Smooth muscle cell of the pulmonary artery (primary cell): ENCODE results near the gene FOXR1. TPM values are rescaled to one million over a fixed set of nuclear protein-coding genes. Genes with fewer than 3 reads are reported as not detected.

Source experiments
- total RNA-seq: library from RNA; depleted of rRNA; stranded (reverse); fragments of >200 nt; gene quantifications from 2 replicates; pipeline ENCODE4 v1.2.3, GENCODE V29; 2014

FOXR1 gene, protein sequence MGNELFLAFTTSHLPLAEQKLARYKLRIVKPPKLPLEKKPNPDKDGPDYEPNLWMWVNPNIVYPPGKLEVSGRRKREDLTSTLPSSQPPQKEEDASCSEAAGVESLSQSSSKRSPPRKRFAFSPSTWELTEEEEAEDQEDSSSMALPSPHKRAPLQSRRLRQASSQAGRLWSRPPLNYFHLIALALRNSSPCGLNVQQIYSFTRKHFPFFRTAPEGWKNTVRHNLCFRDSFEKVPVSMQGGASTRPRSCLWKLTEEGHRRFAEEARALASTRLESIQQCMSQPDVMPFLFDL
- not detected in 2 replicates for total RNA-seq

DNA sequence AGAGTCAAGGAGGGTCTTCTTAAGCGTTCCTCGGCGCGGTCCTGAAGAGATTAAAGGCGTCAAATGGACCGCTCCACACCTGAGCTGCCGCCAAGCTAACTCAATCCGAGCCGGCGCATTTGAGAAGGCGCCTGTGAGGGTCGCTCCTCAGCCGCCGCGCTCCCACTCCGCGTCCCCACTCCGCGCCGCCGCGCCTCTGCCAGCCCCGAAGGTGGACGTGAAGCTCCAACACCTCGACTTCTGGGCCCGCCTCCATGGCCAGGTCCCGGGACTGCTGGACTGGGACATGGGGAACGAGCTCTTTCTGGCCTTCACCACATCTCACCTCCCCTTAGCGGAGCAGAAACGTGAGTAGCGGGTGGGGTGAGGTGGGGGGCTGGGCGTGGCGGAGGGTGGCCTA lies at the start of gene FOXR1:
Gene FOXR1, plus strand, starts transcription at position 116 of the 400 bp plus-strand sequence. Its CDS starts 171 bp downstream, at position 287.

DNA sequence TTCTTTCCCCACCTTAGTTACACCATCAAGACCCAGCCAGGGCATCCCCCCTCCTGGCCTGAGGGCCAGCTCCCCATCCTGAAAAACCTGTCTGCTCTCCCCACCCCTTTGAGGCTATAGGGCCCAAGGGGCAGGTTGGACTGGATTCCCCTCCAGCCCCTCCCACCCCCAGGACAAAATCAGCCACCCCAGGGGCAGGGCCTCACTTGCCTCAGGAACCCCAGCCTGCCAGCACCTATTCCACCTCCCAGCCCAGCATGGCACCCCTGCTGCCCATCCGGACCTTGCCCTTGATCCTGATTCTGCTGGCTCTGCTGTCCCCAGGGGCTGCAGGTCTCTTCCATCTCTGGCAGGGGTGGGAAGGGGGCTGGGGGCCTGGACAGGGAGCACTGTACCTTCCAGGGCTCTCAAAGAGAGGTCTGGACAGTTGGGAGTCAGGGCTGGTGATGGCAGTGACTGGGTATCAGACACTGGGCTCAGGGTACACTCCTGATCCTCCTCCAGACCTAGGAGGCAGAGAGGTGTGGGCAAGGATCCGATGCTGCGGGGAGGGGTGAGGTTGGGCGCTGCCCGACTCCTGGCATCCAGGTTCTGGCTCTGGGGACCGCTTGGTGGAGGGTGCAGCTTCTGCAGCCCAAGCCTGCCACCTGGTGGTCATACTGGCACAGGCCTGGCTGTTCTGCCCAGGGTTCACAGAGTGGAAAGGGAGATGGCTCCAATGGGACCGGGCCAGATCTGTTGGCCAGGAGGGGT lies 15.3 kb upstream of the FOXR1 start, which contains the start of gene UPK2:
Gene UPK2, plus strand, starts transcription at position 205 of the 753 bp plus-strand sequence. Its CDS starts 53 bp downstream, at position 258.

DNA sequence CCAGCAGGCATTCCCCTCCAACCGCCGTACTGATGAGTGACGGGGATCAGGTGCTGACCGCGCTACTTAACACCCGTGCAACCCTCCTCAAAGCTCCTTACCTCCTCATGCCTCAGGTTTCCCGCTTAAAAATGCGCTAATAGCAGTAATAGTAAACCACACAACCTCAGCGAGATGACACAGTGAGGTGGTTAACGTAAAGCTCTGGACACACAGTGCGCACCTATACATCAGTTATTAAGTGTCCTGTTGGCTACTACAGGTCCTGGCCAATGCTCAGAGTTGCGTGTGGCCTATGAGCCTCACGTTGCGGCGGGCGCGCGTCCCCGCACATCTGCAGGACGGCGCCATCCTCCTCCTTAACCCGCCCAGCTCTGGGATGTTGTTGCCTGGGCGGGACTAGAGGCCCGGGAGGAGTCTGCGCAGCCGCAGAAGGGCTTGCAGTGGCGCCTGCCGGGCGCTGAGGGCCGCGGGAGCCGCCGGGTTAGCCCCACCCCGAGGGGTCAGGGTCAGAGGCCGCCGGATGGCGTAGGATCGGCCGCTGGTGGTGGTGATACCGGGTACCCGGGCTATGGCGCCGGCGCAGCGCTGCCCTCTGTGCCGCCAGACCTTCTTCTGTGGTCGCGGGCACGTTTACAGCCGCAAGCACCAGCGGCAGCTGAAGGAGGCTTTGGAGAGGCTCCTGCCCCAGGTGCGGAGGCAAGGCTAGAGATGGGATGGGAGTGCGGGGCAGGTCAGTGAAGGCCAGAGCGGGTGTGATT lies 26.2 kb downstream of the FOXR1 start, which contains the start of gene CENATAC:
Gene CENATAC, plus strand, starts transcription at position 512 of the 761 bp plus-strand sequence. Its CDS starts 60 bp downstream, at position 572.

DNA sequence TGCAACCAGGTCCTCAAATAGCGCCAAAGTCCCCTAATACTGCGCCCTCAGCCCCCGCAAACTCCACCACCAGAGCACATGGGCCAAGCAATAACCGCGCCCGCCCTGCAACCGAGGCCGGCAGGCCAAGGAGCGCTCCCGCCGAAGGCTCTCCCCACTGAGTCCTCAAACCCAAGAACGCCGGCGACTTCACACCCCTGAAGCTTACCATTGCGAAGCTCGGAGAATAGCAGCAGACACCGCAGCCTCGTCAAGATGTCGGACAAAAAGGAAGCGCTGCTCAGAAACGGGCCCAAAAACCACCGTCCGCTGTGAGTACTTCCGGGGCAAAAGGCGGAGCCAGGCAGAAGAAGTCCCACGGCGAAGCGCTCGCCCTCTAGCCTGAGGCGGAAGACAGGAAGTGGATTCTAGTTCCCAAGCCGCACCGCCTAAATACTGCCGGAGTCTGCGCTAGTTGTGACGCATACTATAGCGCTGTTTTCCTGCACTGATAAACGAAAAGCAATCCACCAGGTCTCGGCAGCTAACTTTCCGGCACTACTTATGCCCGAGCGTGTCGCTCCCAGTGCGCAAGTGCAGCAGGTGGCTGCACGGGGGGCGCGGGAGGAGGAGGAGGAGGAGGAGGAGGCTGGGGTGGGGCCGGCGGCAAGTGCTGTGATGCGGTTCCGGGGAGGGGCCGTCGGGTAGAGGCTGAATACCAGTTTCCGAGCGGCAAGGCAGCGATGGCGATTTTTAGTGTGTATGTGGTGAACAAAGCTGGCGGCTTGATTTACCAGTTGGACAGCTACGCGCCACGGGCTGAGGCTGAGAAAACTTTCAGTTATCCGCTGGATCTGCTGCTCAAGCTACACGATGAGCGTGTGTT lies 46.7 kb downstream of the FOXR1 start, which contains the start of the genes RPS25 and TRAPPC4:
Gene RPS25, minus strand, starts transcription at position 270 of the 865 bp plus-strand sequence. Its CDS starts 59 bp downstream, at position 211.
Gene TRAPPC4, plus strand, starts transcription at position 693 of the 865 bp plus-strand sequence. Its CDS starts 30 bp downstream, at position 723.

DNA sequence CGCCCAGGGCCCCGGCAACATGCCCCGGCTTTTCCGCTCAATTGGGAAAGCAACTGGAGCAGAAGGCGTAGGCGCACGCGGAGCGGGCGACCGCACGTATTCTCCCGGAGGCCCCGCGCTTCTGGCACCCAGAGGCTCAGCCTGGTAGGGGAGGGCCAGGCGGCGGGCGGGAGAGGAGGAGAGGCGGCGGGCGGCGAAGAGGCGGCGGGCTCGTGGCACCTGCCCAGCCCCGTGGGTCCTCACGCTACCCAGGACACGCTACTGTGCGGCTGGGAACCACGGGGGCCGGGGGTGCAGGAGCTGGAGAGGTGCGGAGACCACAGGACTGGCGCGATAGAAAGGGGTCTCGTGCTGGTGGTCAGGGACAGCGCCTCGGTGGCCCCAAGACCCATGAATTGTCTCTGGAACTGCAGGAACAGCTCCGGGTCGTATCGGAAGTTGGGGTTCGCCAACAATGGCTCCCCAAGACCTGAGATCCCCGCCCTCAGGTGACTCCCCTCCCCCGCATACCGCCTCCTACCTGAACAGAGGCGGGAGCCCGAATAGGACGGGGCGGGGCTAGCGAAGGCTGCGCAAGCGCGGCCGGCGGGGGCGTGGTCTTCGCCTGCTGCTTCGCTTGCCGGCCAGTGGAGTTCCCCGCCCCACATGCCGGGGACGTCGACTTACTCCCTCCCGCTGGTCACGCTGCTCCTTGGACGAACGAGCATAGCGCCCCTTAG lies 58.9 kb downstream of the FOXR1 start, which contains the start of gene SLC37A4:
Gene SLC37A4, minus strand, starts transcription at position 549 of the 719 bp plus-strand sequence.

Other genes with a start within 250 kb of the FOXR1 start
- gene DDX6, start 180.6 kb upstream of the FOXR1 start, total RNA-seq = 130 and 153 TPM in 2 replicates
- not detected in 2 replicates for gene CXCR5, start 87.9 kb upstream of the FOXR1 start, total RNA-seq
- 59.4 and 59.8 TPM in 2 replicates for gene BCL9L, start 45.8 kb upstream of the FOXR1 start, total RNA-seq
- gene UPK2, start 15.5 kb upstream of the FOXR1 start, total RNA-seq = not detected in 2 replicates
- gene CENATAC, start 26.4 kb downstream of the FOXR1 start, total RNA-seq = 15.1 and 19.9 TPM in 2 replicates
- gene RPS25, start 46.6 kb downstream of the FOXR1 start, total RNA-seq = 196 and 318 TPM in 2 replicates
- gene TRAPPC4, start 47.0 kb downstream of the FOXR1 start, total RNA-seq = 71.3 and 76.6 TPM in 2 replicates
- gene SLC37A4, start 59.1 kb downstream of the FOXR1 start, total RNA-seq = 9.2 and 10.3 TPM in 2 replicates
- 152 and 198 TPM in 2 replicates for gene HYOU1, start 85.4 kb downstream of the FOXR1 start, total RNA-seq
- gene VPS11, start 96.1 kb downstream of the FOXR1 start, total RNA-seq = 27.8 and 35.3 TPM in 2 replicates
- 7.7 and 12.6 TPM in 2 replicates for gene HMBS, start 113.1 kb downstream of the FOXR1 start, total RNA-seq
- 37.1 and 42.5 TPM in 2 replicates for gene DPAGT1, start 130.1 kb downstream of the FOXR1 start, total RNA-seq
- gene C2CD2L, start 135.6 kb downstream of the FOXR1 start, total RNA-seq = 4.1 and 8.5 TPM in 2 replicates
- gene HINFP, start 149.8 kb downstream of the FOXR1 start, total RNA-seq = 17.1 and 21.2 TPM in 2 replicates
- 0.40 and 1.0 TPM in 2 replicates for gene ABCG4, start 177.3 kb downstream of the FOXR1 start, total RNA-seq
- gene NLRX1, start 197.0 kb downstream of the FOXR1 start, total RNA-seq = 23.8 and 29.7 TPM in 2 replicates
- not detected in 2 replicates for gene NHERF4, start 213.7 kb downstream of the FOXR1 start, total RNA-seq
- 11.9 and 16.2 TPM in 2 replicates for gene CBL, start 234.6 kb downstream of the FOXR1 start, total RNA-seq